NCI-H1930 (cell line): ENCODE results near the gene UGT2B11.
"Not testable (repeated sequence)": the region's sequence is repeated elsewhere in the genome, so short reads cannot be mapped to it uniquely, and the experiment has no call there.

Experiments
- DNase-seq, 2 experiments: peaks; one replicate each; lab custom pipeline; 2025; lab: John Stamatoyannopoulos, UW

The UGT2B11 gene

GRCh38 chr4:69214716-69215115 lies at the start of gene UGT2B11:
Gene UGT2B11, minus strand, starts transcription at chr4:69214748. Its CDS starts 26 bp downstream, at chr4:69214722.
- no peak for DNase-seq

- not testable (repeated sequence) for DNase-seq
Measured at GRCh38 chr4:69253147-69253772, 38.7 kb upstream of the UGT2B11 start.

- DNase-seq: not testable (repeated sequence)
Measured at GRCh38 chr4:69250884-69251283, 36.3 kb upstream of the UGT2B11 start.

GRCh38 chr4:69242562-69243240 lies 28.2 kb upstream of the UGT2B11 start:
- not testable (repeated sequence) for DNase-seq

- DNase-seq: not testable (repeated sequence)
Measured at GRCh38 chr4:69241746-69242145, 27.2 kb upstream of the UGT2B11 start.

- not testable (repeated sequence) for DNase-seq
Measured at GRCh38 chr4:69240787-69241186, 26.2 kb upstream of the UGT2B11 start.

GRCh38 chr4:69239557-69240168 lies 25.1 kb upstream of the UGT2B11 start:
- DNase-seq: no peak

GRCh38 chr4:69239092-69239491 lies 24.5 kb upstream of the UGT2B11 start:
- no peak for DNase-seq

GRCh38 chr4:69224891-69225290 lies 10.3 kb upstream of the UGT2B11 start:
- DNase-seq: no peak

- not testable (repeated sequence) for DNase-seq
Measured at GRCh38 chr4:69223277-69223676, 8.7 kb upstream of the UGT2B11 start.

- not testable (repeated sequence) for DNase-seq
Measured at GRCh38 chr4:69218491-69218890, 3.9 kb upstream of the UGT2B11 start.

GRCh38 chr4:69210911-69211310 lies 3.6 kb downstream of the UGT2B11 start:
- no peak for DNase-seq

- not testable (repeated sequence) for DNase-seq
Measured at GRCh38 chr4:69198506-69198905, 16.0 kb downstream of the UGT2B11 start.

GRCh38 chr4:69196209-69196965 lies 18.2 kb downstream of the UGT2B11 start:
- DNase-seq: no peak

- DNase-seq: no peak
Measured at GRCh38 chr4:69194166-69194565, 20.4 kb downstream of the UGT2B11 start.

- DNase-seq: not testable (repeated sequence)
Measured at GRCh38 chr4:69191905-69192304, 22.6 kb downstream of the UGT2B11 start.

- DNase-seq: not testable (repeated sequence)
Measured at GRCh38 chr4:69190621-69191020, 23.9 kb downstream of the UGT2B11 start.

GRCh38 chr4:69181519-69182169 lies 32.9 kb downstream of the UGT2B11 start:
- not testable (repeated sequence) for DNase-seq

GRCh38 chr4:69179817-69180216 lies 34.7 kb downstream of the UGT2B11 start:
- DNase-seq: not testable (repeated sequence)

GRCh38 chr4:69178751-69179205 lies 35.8 kb downstream of the UGT2B11 start:
- not testable (repeated sequence) for DNase-seq
